D721Med (cell line): ENCODE data around the gene OGDHL.

Experiments used
- DNase-seq: peaks from one replicate; pipeline ENCODE4 v3.0.0; 2011; ENCODE audit warnings: low spot score; ENCODE audit not compliant: insufficient read length
- FAIRE-seq: peaks from 2 replicates; lab custom pipeline; 2011; peaks lifted over from hg19 to GRCh38; lab: Jason Lieb, UNC
- CTCF ChIP-seq: IDR thresholded peaks from 2 replicates; pipeline ENCODE4 v1.5.1; 2012; ENCODE audit warnings: mild to moderate bottlenecking, control low read depth; ENCODE audit not compliant: insufficient read depth; ENCODE audit errors: missing control alignments

Gene OGDHL

GRCh38 chr10:49744924-49745605 lies 17.1 kb downstream of the OGDHL start:
- FAIRE-seq (no peak), DNase-seq (peak; percentile 7)
- TF ChIP-seq CTCF: no peak

GRCh38 chr10:49744091-49744685 lies 17.9 kb downstream of the OGDHL start:
- TF ChIP-seq CTCF: no peak
- no peak for FAIRE-seq
- DNase-seq: peak; percentile 11

- DNase-seq (peak; percentile 10), FAIRE-seq (no peak)
- TF ChIP-seq CTCF: no peak
These were observed 18.6 kb downstream of the OGDHL start for GRCh38 chr10:49743464-49744075.

GRCh38 chr10:49742683-49743463 lies 19.2 kb downstream of the OGDHL start:
- no peak for FAIRE-seq
- no peak for TF ChIP-seq CTCF
- peak; percentile 9 for DNase-seq

- no peak for TF ChIP-seq CTCF
- peak; percentile 48 for FAIRE-seq
- DNase-seq: peak; percentile 7
These were observed 20.8 kb downstream of the OGDHL start for GRCh38 chr10:49741108-49741995.

GRCh38 chr10:49740346-49741107 lies 21.6 kb downstream of the OGDHL start:
- no peak for TF ChIP-seq CTCF
- DNase-seq (peak; percentile 17), FAIRE-seq (no peak)
